CD4-positive, alpha-beta T cell (primary cell): ENCODE measurements around the gene MRPS14. TPM values are rescaled to one million over a fixed set of nuclear protein-coding genes. Genes with fewer than 3 reads are reported as not detected.

Source experiments
- ATAC-seq: fragments of 200-7000 bp; cut with Tn5 transposase; one replicate; pipeline ENCODE4 v1.10.0; 2022; ENCODE audit warnings: mild to moderate bottlenecking; ENCODE audit not compliant: poor library complexity
- CTCF ChIA-PET: fragments of 350-600 bp; sonication (Branson Sonifier 250); formaldehyde crosslinking; loops from one replicate; lab custom pipeline; 2021; ENCODE audit warnings: antibody characterized with exemption, inconsistent platforms; lab: Charles Lee
- POLR2A ChIA-PET: fragments of 350-600 bp; sonication (Branson Sonifier 250); formaldehyde crosslinking; loops from one replicate; lab custom pipeline; 2021; ENCODE audit warnings: antibody characterized with exemption, inconsistent platforms; lab: Charles Lee
- DNase-seq, 14 experiments: peaks; one replicate each; pipeline ENCODE4 v3.0.0-alpha.2; 2013 to 2020; ENCODE audit warnings: mixed read lengths in 2 of 14
- H3K27ac ChIP-seq, 2 donors: one replicate each; pipeline versions ENCODE4 v1.5.1 to v1.7.0; 2013; ENCODE audit warnings: low read length in 2 of 2, low read depth in 1 of 2, mild to moderate bottlenecking in 1 of 2
- H3K27me3 ChIP-seq, 2 experiments: 1 replicate in 1 of 2; 2 replicates in 1 of 2; pipeline versions ENCODE4 v1.6.1 to v1.7.0; 2013; ENCODE audit warnings: low read length in 2 of 2, control low read depth in 1 of 2, mild to moderate bottlenecking in 1 of 2, moderate library complexity in 1 of 2; ENCODE audit not compliant: insufficient read depth in 2 of 2, control insufficient read depth in 1 of 2
- H3K36me3 ChIP-seq: one replicate; pipeline ENCODE4 v1.6.1; 2013; ENCODE audit warnings: low read length, control low read depth; ENCODE audit not compliant: insufficient read depth
- H3K4me1 ChIP-seq: one replicate; pipeline ENCODE4 v1.6.1; 2013; ENCODE audit warnings: low read length, control low read depth; ENCODE audit not compliant: insufficient read depth
- H3K4me3 ChIP-seq: one replicate; pipeline ENCODE4 v1.5.1; 2013; ENCODE audit warnings: mild to moderate bottlenecking, low read length, moderate library complexity
- H3K9me3 ChIP-seq, 2 experiments: 1 replicate in 1 of 2; 2 replicates in 1 of 2; pipeline versions ENCODE4 v1.6.1 to v1.7.0; 2013; ENCODE audit warnings: low read length in 2 of 2, mild to moderate bottlenecking in 2 of 2, control low read depth in 1 of 2, moderate library complexity in 1 of 2; ENCODE audit not compliant: control insufficient read depth in 1 of 2, insufficient read depth in 1 of 2
- H3K27ac Mint-ChIP-seq: one replicate; pipeline ENCODE4 v1.8.0; 2020; ENCODE audit warnings: mixed read lengths
- H3K27me3 Mint-ChIP-seq: one replicate; pipeline ENCODE4 v1.8.0; 2021; ENCODE audit warnings: mixed read lengths
- H3K36me3 Mint-ChIP-seq: one replicate; pipeline ENCODE4 v1.8.0; 2021; ENCODE audit warnings: low read depth, mixed read lengths
- H3K4me1 Mint-ChIP-seq: one replicate; pipeline ENCODE4 v1.8.0; 2021; ENCODE audit warnings: low read depth, mixed read lengths
- H3K4me3 Mint-ChIP-seq: one replicate; pipeline ENCODE4 v1.8.0; 2020; ENCODE audit warnings: mild to moderate bottlenecking, mixed read lengths
- H3K9me3 Mint-ChIP-seq: one replicate; pipeline ENCODE4 v1.8.0; 2020; ENCODE audit warnings: mixed read lengths
- intact Hi-C, 2 experiments: fragments of 100-400 bp; cut with DNase I in 1 of 2; cut with micrococcal nuclease in 1 of 2; formaldehyde crosslinking; loops; one replicate each; pipeline versions ENCODE4 v1.15.1 to v1.9.0; 2023 to 2025; cut with DNase I, micrococcal nuclease
- total RNA-seq, 174 experiments: library from RNA in 2 of 174; stranded (reverse) in 2 of 174; gene quantifications; one replicate each; pipeline ENCODE4 v1.2.3 and lab custom pipeline; 2021 to 2026
- TF ChIP-seq, protein P1 (sequence below): fragments of 200-600 bp; IDR thresholded peaks from one replicate; pipeline ENCODE4 v1.8.0; 2022; ENCODE audit warnings: antibody characterized with exemption, mild to moderate bottlenecking

Gene MRPS14
- total RNA-seq, 2 experiments from 2014 or later, result 8.5 to 9.6 TPM

GRCh38 chr1:174998569-174999215 lies 24.5 kb downstream of the MRPS14 start:
- Histone ChIP-seq H3K4me3 (peak overlapping the region; percentile 70), H3K4me1 (peaks cover 23% of the 10 kb centered on the region), H3K9me3 (no peaks in the 10 kb centered on the region), H3K27ac (peak overlapping the region; percentile 96 to 100), H3K27me3 (no peaks in the 10 kb centered on the region), H3K36me3 (no peaks in the 10 kb centered on the region)
- H3K4me1 Mint-ChIP-seq, result peaks cover 39% of the 10 kb centered on the region
- ChIA-PET CTCF (interaction anchor here (0.8 to 4.5 kb wide), 11 partner anchors 9 to 199 kb away, joined by 3 to 30 read pairs (median 4); partner anchors contain the start of gene MRPS14), POLR2A (interaction anchor here (0.7 to 4.9 kb wide), 42 partner anchors 8 to 1793 kb away, joined by 3 to 338 read pairs (median 8); partner anchors contain the start of genes CENPL, COP1, DARS2 and GAS5)
- H3K27me3 Mint-ChIP-seq, result no peaks in the 10 kb centered on the region
- no peak overlapping the region for H3K4me3 Mint-ChIP-seq
- H3K9me3 Mint-ChIP-seq, result no peaks in the 10 kb centered on the region
- DNase-seq, result peak in 13 of 14 experiments; percentile 17 to 85 (median 27)
- intact Hi-C loops, result loop anchor here (1.0 to 5.0 kb wide), 10 partner anchors 25 to 1131 kb away; partner anchors contain the start of genes GAS5 (in 1 of the 2), MRPS14 (in 1 of the 2) and ZBTB37 (in 1 of the 2)
- peaks cover 12% of the 10 kb centered on the region for H3K36me3 Mint-ChIP-seq
- TF ChIP-seq, protein P1, sequence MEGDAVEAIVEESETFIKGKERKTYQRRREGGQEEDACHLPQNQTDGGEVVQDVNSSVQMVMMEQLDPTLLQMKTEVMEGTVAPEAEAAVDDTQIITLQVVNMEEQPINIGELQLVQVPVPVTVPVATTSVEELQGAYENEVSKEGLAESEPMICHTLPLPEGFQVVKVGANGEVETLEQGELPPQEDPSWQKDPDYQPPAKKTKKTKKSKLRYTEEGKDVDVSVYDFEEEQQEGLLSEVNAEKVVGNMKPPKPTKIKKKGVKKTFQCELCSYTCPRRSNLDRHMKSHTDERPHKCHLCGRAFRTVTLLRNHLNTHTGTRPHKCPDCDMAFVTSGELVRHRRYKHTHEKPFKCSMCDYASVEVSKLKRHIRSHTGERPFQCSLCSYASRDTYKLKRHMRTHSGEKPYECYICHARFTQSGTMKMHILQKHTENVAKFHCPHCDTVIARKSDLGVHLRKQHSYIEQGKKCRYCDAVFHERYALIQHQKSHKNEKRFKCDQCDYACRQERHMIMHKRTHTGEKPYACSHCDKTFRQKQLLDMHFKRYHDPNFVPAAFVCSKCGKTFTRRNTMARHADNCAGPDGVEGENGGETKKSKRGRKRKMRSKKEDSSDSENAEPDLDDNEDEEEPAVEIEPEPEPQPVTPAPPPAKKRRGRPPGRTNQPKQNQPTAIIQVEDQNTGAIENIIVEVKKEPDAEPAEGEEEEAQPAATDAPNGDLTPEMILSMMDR, result peak; percentile 77
- peak; percentile 2 for ATAC-seq
- no peak overlapping the region for H3K27ac Mint-ChIP-seq

GRCh38 chr1:174997041-174997440 lies 26.2 kb downstream of the MRPS14 start:
- intact Hi-C loops, result loop anchor here in 1 of 2 experiments (5.0 kb wide), 4 partner anchors 35 to 1130 kb away; partner anchors contain the start of genes GAS5 and ZBTB37
- Mint-ChIP-seq H3K4me3 (peak overlapping the region; percentile 36), H3K9me3 (no peaks in the 10 kb centered on the region), H3K36me3 (peaks cover 8% of the 10 kb centered on the region), H3K27ac (no peak overlapping the region), H3K4me1 (peaks cover 24% of the 10 kb centered on the region), H3K27me3 (no peaks in the 10 kb centered on the region)
- TF ChIP-seq, protein P1, result no peak
- ChIA-PET CTCF (interaction anchor here (1.4 to 2.4 kb wide), 2 partner anchors 17 to 29 kb away, joined by 3 to 8 read pairs; no protein-coding TSS in a partner anchor), POLR2A (interaction anchor here (4.9 kb wide), 1 partner anchor 30 kb away, joined by 338 read pairs; no protein-coding TSS in a partner anchor)
- Histone ChIP-seq H3K36me3 (no peaks in the 10 kb centered on the region), H3K4me3 (no peak overlapping the region), H3K4me1 (peaks cover 18% of the 10 kb centered on the region), H3K27ac (no peak overlapping the region), H3K27me3 (no peaks in the 10 kb centered on the region), H3K9me3 (no peaks in the 10 kb centered on the region)
- DNase-seq (no peak), ATAC-seq (no peak)

GRCh38 chr1:174996476-174996875 lies 26.7 kb downstream of the MRPS14 start:
- POLR2A ChIA-PET, result interaction anchor here (4.9 kb wide), 1 partner anchor 29 kb away, joined by 338 read pairs; no protein-coding TSS in a partner anchor
- CTCF ChIA-PET, result interaction anchor here (1.1 kb wide), 1 partner anchor 11 kb away, joined by 4 read pairs; no protein-coding TSS in a partner anchor
- peaks cover 13% of the 10 kb centered on the region for H3K4me1 ChIP-seq
- TF ChIP-seq, protein P1, result no peak
- no peak overlapping the region for H3K4me3 Mint-ChIP-seq
- intact Hi-C loops, result loop anchor here in 1 of 2 experiments (5.0 kb wide), 4 partner anchors 34 to 1129 kb away; partner anchors contain the start of genes GAS5 and ZBTB37
- DNase-seq, result no peak
- peaks cover 22% of the 10 kb centered on the region for H3K4me1 Mint-ChIP-seq
- H3K9me3 ChIP-seq, result no peaks in the 10 kb centered on the region
- H3K27ac Mint-ChIP-seq, result no peak overlapping the region
- no peaks in the 10 kb centered on the region for H3K27me3 Mint-ChIP-seq
- H3K9me3 Mint-ChIP-seq, result no peaks in the 10 kb centered on the region
- H3K36me3 Mint-ChIP-seq, result peaks cover 8% of the 10 kb centered on the region
- H3K36me3 ChIP-seq, result no peaks in the 10 kb centered on the region
- no peak overlapping the region for H3K4me3 ChIP-seq
- no peaks in the 10 kb centered on the region for H3K27me3 ChIP-seq
- no peak overlapping the region for H3K27ac ChIP-seq
- ATAC-seq, result no peak
